ENCODE results near the gene PCK2.
"Not testable (repeated sequence)": the region's sequence is repeated elsewhere in the genome, so short reads cannot be mapped to it uniquely, and the experiment has no call there.

PCK2 gene

GRCh38 chr14:24093901-24094840 lies at the start of gene PCK2:
PCK2 (plus strand) TSS chr14:24094311; CDS start chr14:24094406, 95 bp downstream.
- peak; percentile 71 for DNase-seq

- not testable (repeated sequence) for DNase-seq
These were observed 45.1 kb upstream of the PCK2 start for GRCh38 chr14:24049002-24049401.

- DNase-seq: not testable (repeated sequence)
These were observed 43.4 kb upstream of the PCK2 start for GRCh38 chr14:24050753-24051152.

GRCh38 chr14:24051176-24051788 lies 42.8 kb upstream of the PCK2 start:
- no peak for DNase-seq

GRCh38 chr14:24051789-24052655 lies 42.1 kb upstream of the PCK2 start, which contains the start of gene CARMIL3:
CARMIL3 (plus strand) TSS chr14:24052009; CDS start chr14:24052154, 145 bp downstream.
- DNase-seq: no peak

- DNase-seq: no peak
These were observed 41.2 kb upstream of the PCK2 start for GRCh38 chr14:24052656-24053547.

GRCh38 chr14:24053548-24054323 lies 40.4 kb upstream of the PCK2 start:
- no peak for DNase-seq

GRCh38 chr14:24054324-24054641 lies 39.8 kb upstream of the PCK2 start:
- DNase-seq: no peak

GRCh38 chr14:24054646-24055045 lies 39.5 kb upstream of the PCK2 start:
- no peak for DNase-seq

GRCh38 chr14:24055971-24056799 lies 37.9 kb upstream of the PCK2 start:
- DNase-seq: no peak

- no peak for DNase-seq
These were observed 37.3 kb upstream of the PCK2 start for GRCh38 chr14:24056800-24057184.

GRCh38 chr14:24057271-24057670 lies 36.8 kb upstream of the PCK2 start:
- DNase-seq: no peak

GRCh38 chr14:24057867-24058259 lies 36.2 kb upstream of the PCK2 start:
- no peak for DNase-seq

GRCh38 chr14:24058260-24058950 lies 35.7 kb upstream of the PCK2 start:
- no peak for DNase-seq

- no peak for DNase-seq
These were observed 35.1 kb upstream of the PCK2 start for GRCh38 chr14:24058951-24059475.

GRCh38 chr14:24059841-24060388 lies 34.2 kb upstream of the PCK2 start:
- DNase-seq: no peak

GRCh38 chr14:24060443-24060842 lies 33.7 kb upstream of the PCK2 start:
- DNase-seq: no peak

- DNase-seq: no peak
These were observed 32.9 kb upstream of the PCK2 start for GRCh38 chr14:24060984-24061913.

All from NCI-H1417 treated with DMSO at 0.1 percent for 48 hours (cell line).